Activated naive CD4-positive, alpha-beta T cell treated with anti-CD3 and anti-CD28 coated beads for 36 hours (primary cell): ENCODE measurements around the gene GRIP1. TPM values are rescaled to one million over a fixed set of nuclear protein-coding genes. Genes with fewer than 3 reads are reported as not detected.

Experiments used
- CTCF ChIA-PET: fragments of 350-600 bp; sonication (Branson Sonifier 250); formaldehyde crosslinking; loops from one replicate; lab custom pipeline; 2021; ENCODE audit warnings: antibody characterized with exemption; lab: Charles Lee
- DNase-seq: peaks from one replicate; pipeline ENCODE4 v3.0.0-alpha.2; 2020
- H3K27ac Mint-ChIP-seq: one replicate; pipeline ENCODE4 v1.8.0; 2021; ENCODE audit warnings: mild to moderate bottlenecking, mixed read lengths
- H3K27me3 Mint-ChIP-seq: one replicate; pipeline ENCODE4 v1.8.0; 2021; ENCODE audit warnings: low read depth, mixed read lengths
- H3K36me3 Mint-ChIP-seq: one replicate; pipeline ENCODE4 v1.8.0; 2021; ENCODE audit warnings: low read depth, mixed read lengths
- H3K4me1 Mint-ChIP-seq: one replicate; pipeline ENCODE4 v1.8.0; 2021; ENCODE audit warnings: low read depth, mixed read lengths
- H3K4me3 Mint-ChIP-seq: one replicate; pipeline ENCODE4 v1.8.0; 2021; ENCODE audit warnings: mild to moderate bottlenecking, moderate library complexity, mixed read lengths
- H3K9me3 Mint-ChIP-seq: one replicate; pipeline ENCODE4 v1.8.0; 2021; ENCODE audit warnings: mixed read lengths
- intact Hi-C: fragments of 100-400 bp; cut with micrococcal nuclease; formaldehyde crosslinking; loops from one replicate; pipeline ENCODE4 v1.15.1; 2023
- total RNA-seq, 2 experiments: library from RNA; stranded (reverse); gene quantifications; one replicate each; pipeline ENCODE4 v1.2.3, GENCODE V29; 2021

GRIP1 gene
- total RNA-seq, 2 experiments from 2014 or later, result 1.2 to 2.2 TPM

DNA sequence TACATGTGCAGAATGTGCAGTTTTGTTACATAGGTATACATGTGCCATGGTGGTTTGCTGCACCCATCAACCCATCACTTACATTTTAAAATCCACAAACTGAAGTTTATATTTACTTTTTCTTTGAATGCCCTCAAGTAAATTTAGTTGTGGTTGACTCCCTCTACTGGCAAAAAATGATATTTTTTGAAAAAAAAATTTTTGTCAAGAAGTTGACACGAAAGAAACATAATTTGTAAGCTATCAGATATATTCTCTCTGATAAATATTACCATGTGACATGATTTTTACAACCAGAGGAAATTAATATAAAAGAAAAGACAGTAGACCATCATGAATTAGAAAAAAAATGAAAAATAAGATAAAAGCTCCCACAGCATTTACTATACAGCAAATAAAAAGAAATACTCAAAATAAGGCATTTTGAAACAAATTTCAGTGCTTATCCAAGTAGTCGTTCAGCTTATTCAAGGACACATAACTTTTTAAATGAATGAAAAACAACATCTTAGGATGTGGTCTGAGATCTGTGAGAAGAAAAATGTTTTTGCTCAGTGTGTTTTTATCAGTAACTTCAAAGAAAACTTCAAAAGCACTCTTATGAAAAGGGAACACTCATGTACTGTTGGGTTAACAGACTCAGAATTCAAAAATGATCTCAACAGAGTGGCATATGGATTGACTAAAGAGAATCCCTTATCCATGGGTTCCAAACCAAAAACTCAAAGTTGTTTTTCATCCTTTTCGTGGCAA is 30.0 kb upstream of the GRIP1 start:
- Mint-ChIP-seq H3K27me3 (no peaks in the 10 kb centered on the region), H3K4me3 (peak overlapping the region; percentile 32), H3K27ac (peak overlapping the region; percentile 7), H3K4me1 (peaks cover 33% of the 10 kb centered on the region), H3K36me3 (no peaks in the 10 kb centered on the region), H3K9me3 (no peaks in the 10 kb centered on the region)
- CTCF ChIA-PET, result interaction anchor here (0.6 to 3.8 kb wide), 24 partner anchors 9 to 1253 kb away, joined by 3 to 20 read pairs (median 3); no protein-coding TSS in a partner anchor
- DNase-seq, result no peak
- intact Hi-C loops, result loop anchor here (1.0 to 5.0 kb wide), 5 partner anchors 360 to 577 kb away; partner anchors contain the start of gene LLPH

DNA sequence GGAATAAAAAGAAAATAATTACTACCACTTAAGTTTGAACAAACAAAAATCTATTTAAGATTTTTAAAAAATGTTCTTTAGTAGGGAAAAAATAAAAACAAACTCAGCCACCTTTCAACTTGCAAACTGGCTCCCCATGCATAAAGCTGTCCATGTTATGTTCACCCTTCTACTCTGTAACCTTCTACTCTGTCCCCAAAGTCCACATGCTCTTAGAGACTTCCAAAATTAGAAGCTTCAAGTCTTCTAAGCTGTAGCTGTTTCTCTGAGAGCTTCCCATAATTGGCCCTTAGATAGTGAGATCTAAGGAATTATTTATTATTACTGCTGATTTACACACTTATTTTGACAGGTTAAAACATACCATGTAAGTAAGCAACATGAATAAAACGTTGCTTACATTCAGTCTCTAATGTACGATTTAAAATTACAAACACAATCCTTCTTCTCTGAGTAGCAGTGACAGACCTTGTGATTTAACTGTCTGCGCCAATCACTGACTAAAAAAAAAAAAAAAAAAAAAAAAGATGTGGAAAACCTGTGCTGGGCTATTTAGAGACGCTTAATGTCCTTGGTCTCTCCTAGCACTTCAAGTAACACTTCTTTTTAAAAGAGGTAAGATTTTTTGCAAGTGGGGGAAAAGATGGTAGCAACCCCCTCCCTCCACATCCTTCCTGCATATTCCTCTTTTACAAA is 28.3 kb upstream of the GRIP1 start:
- no peak for DNase-seq
- intact Hi-C loops, result loop anchor here (5.0 kb wide), 3 partner anchors 560 to 575 kb away; partner anchors contain the start of gene LLPH
- Mint-ChIP-seq H3K4me3 (no peak overlapping the region), H3K9me3 (no peaks in the 10 kb centered on the region), H3K27ac (no peak overlapping the region), H3K27me3 (no peaks in the 10 kb centered on the region), H3K4me1 (peaks cover 18% of the 10 kb centered on the region), H3K36me3 (no peaks in the 10 kb centered on the region)
- CTCF ChIA-PET, result interaction anchor here (0.6 to 0.8 kb wide), 2 partner anchors 14 to 437 kb away, joined by 3 to 7 read pairs; no protein-coding TSS in a partner anchor

DNA sequence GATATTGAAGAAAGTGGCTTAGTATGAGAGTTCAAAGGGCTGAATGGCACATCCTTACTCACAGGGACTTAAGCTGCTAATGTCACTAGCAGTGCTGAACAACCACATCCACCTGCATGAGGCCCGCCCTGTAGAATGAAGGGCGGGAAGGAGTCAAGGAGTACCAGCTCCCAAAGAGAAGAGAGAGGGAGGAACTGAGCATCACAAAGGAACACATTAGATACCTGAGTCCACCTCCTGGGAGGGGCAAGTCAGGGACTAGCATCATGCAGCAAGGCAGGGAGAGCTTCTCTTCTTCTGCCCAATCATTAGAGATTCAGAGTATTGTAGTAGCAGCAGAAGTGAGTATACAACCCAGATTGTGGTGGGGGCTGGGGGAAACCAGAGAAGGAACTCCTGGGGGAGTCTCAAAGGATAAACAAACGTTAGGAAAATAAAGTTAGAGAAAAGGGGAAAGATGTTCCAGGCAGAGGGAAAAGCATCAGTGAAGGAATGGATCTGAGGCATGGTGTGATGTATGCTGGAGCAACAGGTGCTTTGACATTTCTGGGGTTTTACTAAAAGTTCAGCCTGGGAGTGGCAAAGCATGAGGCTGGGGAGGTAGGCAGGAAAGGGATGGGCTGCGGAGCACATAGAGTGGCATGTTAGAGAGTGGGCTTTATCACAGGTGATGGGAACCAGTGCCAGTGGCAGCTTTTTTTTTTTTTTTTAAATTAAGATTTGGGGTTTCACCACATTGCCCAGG is 21.0 kb upstream of the GRIP1 start:
- Mint-ChIP-seq H3K4me3 (no peak overlapping the region), H3K4me1 (peaks cover 10% of the 10 kb centered on the region), H3K27me3 (no peaks in the 10 kb centered on the region), H3K27ac (no peak overlapping the region), H3K36me3 (no peaks in the 10 kb centered on the region), H3K9me3 (peaks cover 2% of the 10 kb centered on the region)
- intact Hi-C loops, result no loop called here
- no peak for DNase-seq
- CTCF ChIA-PET, result interaction anchor here (1.3 kb wide), 2 partner anchors 11 to 151 kb away, joined by 3 to 4 read pairs; no protein-coding TSS in a partner anchor

DNA sequence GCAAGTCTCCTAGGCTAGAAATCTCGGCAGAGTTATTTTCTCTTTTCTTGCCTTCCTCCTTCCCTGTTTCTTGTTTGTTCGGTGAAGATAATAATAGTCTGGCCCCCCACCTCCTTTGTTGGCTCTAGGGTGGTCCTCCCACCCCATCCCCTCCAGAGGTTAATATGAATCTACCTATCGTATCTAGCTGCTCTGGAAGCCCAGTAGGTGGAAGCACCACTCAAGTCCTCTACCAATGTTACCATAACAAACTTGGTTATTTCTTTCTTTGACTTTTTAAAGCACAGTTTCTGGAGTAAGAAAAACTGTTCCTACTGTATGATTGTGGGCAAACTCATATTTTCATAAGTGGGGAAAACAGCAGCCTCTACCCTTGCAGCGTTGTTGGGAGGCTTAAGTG is 19.7 kb upstream of the GRIP1 start:
- peaks cover 13% of the 10 kb centered on the region for H3K4me1 Mint-ChIP-seq
- intact Hi-C loops, result no loop called here
- H3K27me3 Mint-ChIP-seq, result no peaks in the 10 kb centered on the region
- CTCF ChIA-PET, result interaction anchor here (0.6 to 1.6 kb wide), 6 partner anchors 10 to 336 kb away, joined by 3 to 8 read pairs (median 4); no protein-coding TSS in a partner anchor
- H3K36me3 Mint-ChIP-seq, result no peaks in the 10 kb centered on the region
- no peak overlapping the region for H3K27ac Mint-ChIP-seq
- no peak overlapping the region for H3K4me3 Mint-ChIP-seq
- no peak for DNase-seq
- H3K9me3 Mint-ChIP-seq, result peaks cover 2% of the 10 kb centered on the region

DNA sequence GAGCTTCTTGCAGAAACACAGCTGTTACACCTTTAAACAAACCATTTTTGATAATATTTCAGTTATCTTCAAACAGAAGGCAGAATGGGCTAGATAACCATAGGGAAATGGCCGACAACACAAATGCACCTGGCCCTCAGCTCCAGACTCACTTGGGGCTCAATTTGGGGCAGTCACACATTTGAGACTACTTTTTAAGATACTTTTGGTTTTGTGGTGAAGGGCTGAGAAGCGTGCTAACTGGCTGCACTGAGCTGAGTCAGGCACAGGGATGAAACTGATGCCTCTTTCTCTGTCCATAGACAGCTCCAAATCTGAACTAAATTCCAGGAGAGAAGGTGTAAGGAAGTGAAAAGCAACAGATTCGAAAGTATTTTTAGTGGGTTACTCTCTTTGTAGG is 18.5 kb upstream of the GRIP1 start:
- H3K9me3 Mint-ChIP-seq, result peaks cover 2% of the 10 kb centered on the region
- CTCF ChIA-PET, result interaction anchor here (1.0 to 1.6 kb wide), 2 partner anchors 11 to 13 kb away, joined by 3 to 8 read pairs; no protein-coding TSS in a partner anchor

GRCh38 chr12:66694666-66695613 is 16.1 kb upstream of the GRIP1 start:
- Mint-ChIP-seq H3K4me3 (no peak overlapping the region), H3K36me3 (no peaks in the 10 kb centered on the region), H3K27ac (no peak overlapping the region), H3K9me3 (peaks cover 2% of the 10 kb centered on the region), H3K27me3 (no peaks in the 10 kb centered on the region), H3K4me1 (peaks cover 13% of the 10 kb centered on the region)
- DNase-seq, result no peak
- CTCF ChIA-PET, result interaction anchor here (0.6 to 5.3 kb wide), 18 partner anchors 9 to 550 kb away, joined by 3 to 21 read pairs (median 4); no protein-coding TSS in a partner anchor
- intact Hi-C loops, result loop anchor here (1.0 kb wide), 4 partner anchors 286 to 550 kb away; no protein-coding TSS in a partner anchor

More for the DNA sequence above, 18.5 kb upstream of the GRIP1 start:
- Mint-ChIP-seq H3K27me3 (no peaks in the 10 kb centered on the region), H3K36me3 (no peaks in the 10 kb centered on the region), H3K27ac (no peak overlapping the region), H3K4me1 (peaks cover 13% of the 10 kb centered on the region), H3K4me3 (no peak overlapping the region)
- no peak for DNase-seq
- intact Hi-C loops, result no loop called here

- Mint-ChIP-seq H3K27me3 (no peaks in the 10 kb centered on the region), H3K4me1 (peaks cover 13% of the 10 kb centered on the region), H3K4me3 (no peak overlapping the region), H3K36me3 (no peaks in the 10 kb centered on the region), H3K27ac (no peak overlapping the region), H3K9me3 (no peaks in the 10 kb centered on the region)
- DNase-seq, result peak; percentile 41
- intact Hi-C loops, result loop anchor here (1.0 kb wide), 4 partner anchors 285 to 549 kb away; no protein-coding TSS in a partner anchor
- CTCF ChIA-PET, result interaction anchor here (0.6 to 5.3 kb wide), 15 partner anchors 8 to 549 kb away, joined by 3 to 21 read pairs (median 4); no protein-coding TSS in a partner anchor
Measured at GRCh38 chr12:66693901-66694513, 15.1 kb upstream of the GRIP1 start.

DNA sequence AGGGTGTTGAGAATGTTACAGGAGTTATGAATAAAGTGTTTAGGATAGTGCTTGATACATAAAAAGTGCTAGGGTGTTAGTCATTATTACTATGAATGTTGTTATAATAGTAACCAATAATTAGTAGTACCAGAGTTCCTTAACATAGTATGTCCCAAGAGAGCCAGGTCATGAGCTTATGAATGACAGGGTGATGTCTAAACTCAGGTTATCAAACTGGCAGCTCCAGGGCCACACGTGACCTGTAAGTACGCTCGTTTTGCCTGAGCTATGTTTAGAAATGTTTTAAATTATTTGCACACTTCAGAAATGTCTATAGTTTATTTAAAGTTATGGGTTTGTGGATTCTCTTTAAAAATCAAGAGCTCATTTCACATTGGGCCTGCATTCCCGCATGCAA is 14.1 kb upstream of the GRIP1 start:
- H3K36me3 Mint-ChIP-seq, result no peaks in the 10 kb centered on the region
- H3K4me3 Mint-ChIP-seq, result no peak overlapping the region
- peaks cover 5% of the 10 kb centered on the region for H3K4me1 Mint-ChIP-seq
- intact Hi-C loops, result no loop called here
- CTCF ChIA-PET, result interaction anchor here (0.6 to 5.3 kb wide), 13 partner anchors 10 to 457 kb away, joined by 3 to 21 read pairs (median 5); no protein-coding TSS in a partner anchor
- no peaks in the 10 kb centered on the region for H3K9me3 Mint-ChIP-seq
- no peak for DNase-seq
- no peaks in the 10 kb centered on the region for H3K27me3 Mint-ChIP-seq
- no peak overlapping the region for H3K27ac Mint-ChIP-seq

DNA sequence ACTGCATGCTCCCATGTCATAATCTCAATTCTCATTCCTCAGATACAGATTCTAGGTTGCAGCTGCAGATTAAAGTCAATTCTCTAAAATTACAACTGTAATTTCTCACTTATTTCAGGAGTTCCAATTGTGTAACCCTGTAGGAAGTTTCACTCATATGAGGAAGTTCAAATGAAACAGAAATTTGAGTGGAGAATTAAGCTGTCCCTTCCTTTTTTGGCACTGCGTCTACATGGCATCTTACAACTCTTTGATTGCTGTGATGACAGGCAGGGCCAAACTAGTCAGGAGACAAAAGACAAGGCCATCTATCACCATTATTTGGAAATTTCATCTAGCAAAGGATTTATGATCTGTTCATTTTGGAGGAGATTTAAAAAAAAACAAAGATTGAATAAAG is 13.3 kb upstream of the GRIP1 start:
- no peaks in the 10 kb centered on the region for H3K36me3 Mint-ChIP-seq
- no peaks in the 10 kb centered on the region for H3K27me3 Mint-ChIP-seq
- peaks cover 3% of the 10 kb centered on the region for H3K4me1 Mint-ChIP-seq
- H3K4me3 Mint-ChIP-seq, result no peak overlapping the region
- H3K9me3 Mint-ChIP-seq, result no peaks in the 10 kb centered on the region
- no peak overlapping the region for H3K27ac Mint-ChIP-seq
- no peak for DNase-seq
- CTCF ChIA-PET, result interaction anchor here (1.1 to 5.3 kb wide), 8 partner anchors 9 to 422 kb away, joined by 3 to 21 read pairs (median 5); no protein-coding TSS in a partner anchor
- intact Hi-C loops, result no loop called here

- Mint-ChIP-seq H3K27ac (no peak overlapping the region), H3K27me3 (no peaks in the 10 kb centered on the region), H3K9me3 (no peaks in the 10 kb centered on the region), H3K4me1 (peaks cover 2% of the 10 kb centered on the region), H3K36me3 (no peaks in the 10 kb centered on the region), H3K4me3 (no peak overlapping the region)
- intact Hi-C loops, result loop anchor here (1.0 kb wide), 1 partner anchor 172 kb away; no protein-coding TSS in a partner anchor
- DNase-seq, result peak; percentile 50
- CTCF ChIA-PET, result interaction anchor here (0.6 to 1.6 kb wide), 4 partner anchors 172 to 1972 kb away, joined by 3 to 6 read pairs (median 4); no protein-coding TSS in a partner anchor
Measured at GRCh38 chr12:66688846-66689439, 10.1 kb upstream of the GRIP1 start.
